Stimulated activated CD4-positive, alpha-beta T cell treated with anti-CD3 and anti-CD28 coated beads, Interleukin-1b, Interleukin-23, amount 100 ng/mL, for 4 hours (primary cell): ENCODE results near the gene GSTM2.
A peak's percentile ranks its signal among the peaks of the same experiment; 100 is the strongest.
"Not testable (repeated sequence)": the region's sequence is repeated elsewhere in the genome, so short reads cannot be mapped to it uniquely, and the experiment has no call there.

Experiments
- DNase-seq, 2 donors: peaks; one replicate each; pipeline ENCODE4 v3.0.0-alpha.2; 2020; ENCODE audit warnings: low read depth in 2 of 2

Gene GSTM2

GRCh38 chr1:109677459-109677858 lies 9.6 kb downstream of the GSTM2 start:
- DNase-seq: no peak

GRCh38 chr1:109678637-109679036 lies 10.8 kb downstream of the GSTM2 start:
- not testable (repeated sequence) for DNase-seq

GRCh38 chr1:109684777-109685176 lies 16.9 kb downstream of the GSTM2 start:
- DNase-seq: not testable (repeated sequence)

GRCh38 chr1:109685399-109685798 lies 17.5 kb downstream of the GSTM2 start:
- DNase-seq: not testable (repeated sequence)

GRCh38 chr1:109685890-109686289 lies 18.0 kb downstream of the GSTM2 start:
- not testable (repeated sequence) for DNase-seq

GRCh38 chr1:109687109-109687508 lies 19.3 kb downstream of the GSTM2 start:
- DNase-seq: not testable (repeated sequence)

GRCh38 chr1:109687641-109688499 lies 20.0 kb downstream of the GSTM2 start, which contains the start of gene GSTM1:
Gene GSTM1, plus strand, starts transcription at chr1:109687817. Its CDS starts 57 bp downstream, at chr1:109687874.
- DNase-seq: peak in 1 of 2 donors; percentile 76

- DNase-seq: no peak
These were observed 22.1 kb downstream of the GSTM2 start for GRCh38 chr1:109689844-109690405.

- no peak for DNase-seq
These were observed 23.9 kb downstream of the GSTM2 start for GRCh38 chr1:109691759-109692158.

- DNase-seq: not testable (repeated sequence)
These were observed 26.5 kb downstream of the GSTM2 start for GRCh38 chr1:109694400-109694799.

- not testable (repeated sequence) for DNase-seq
These were observed 27.3 kb downstream of the GSTM2 start for GRCh38 chr1:109695138-109695537.

- DNase-seq: no peak
These were observed 29.2 kb downstream of the GSTM2 start for GRCh38 chr1:109697066-109697465.

- not testable (repeated sequence) for DNase-seq
These were observed 30.0 kb downstream of the GSTM2 start for GRCh38 chr1:109697861-109698260.

GRCh38 chr1:109702940-109703339 lies 35.1 kb downstream of the GSTM2 start:
- DNase-seq: not testable (repeated sequence)

GRCh38 chr1:109704173-109704572 lies 36.3 kb downstream of the GSTM2 start:
- DNase-seq: no peak

GRCh38 chr1:109705411-109705810 lies 37.6 kb downstream of the GSTM2 start:
- no peak for DNase-seq

GRCh38 chr1:109708949-109709348 lies 41.1 kb downstream of the GSTM2 start:
- DNase-seq: not testable (repeated sequence)

GRCh38 chr1:109709822-109710221 lies 42.0 kb downstream of the GSTM2 start:
- not testable (repeated sequence) for DNase-seq

GRCh38 chr1:109711593-109712320 lies 43.9 kb downstream of the GSTM2 start, which contains the start of gene GSTM5:
Gene GSTM5, plus strand, starts transcription at chr1:109712251. Its CDS starts 62 bp downstream, at chr1:109712313.
- DNase-seq: not testable (repeated sequence)

- DNase-seq: no peak
These were observed 44.5 kb downstream of the GSTM2 start for GRCh38 chr1:109712321-109712864.

GRCh38 chr1:109713636-109714035 lies 45.8 kb downstream of the GSTM2 start:
- no peak for DNase-seq
